ENCODE data around the gene ZNF579. TPM values are rescaled to one million over a fixed set of nuclear protein-coding genes. Genes with fewer than 3 reads are reported as not detected.
A peak's percentile ranks its signal among the peaks of the same experiment; 100 is the strongest.

Gene ZNF579
- 2.1 and 15.2 TPM in 2 replicates for total RNA-seq (ENCODE audit: low replicate concordance)

- Histone ChIP-seq H3K9ac (peak within 1 kb of the TSS; percentile 86), H3K9me3 (ENCODE audit: low read depth) (no peaks in the 10 kb centered on the region), H2AFZ (replicated peaks) (no peak within 1 kb of the TSS), H3K36me3 (no peaks in the 10 kb centered on the region), H3K4me3 (peak within 1 kb of the TSS; percentile 87), H3K4me2 (peak within 1 kb of the TSS; percentile 94), H3K27me3 (no peaks in the 10 kb centered on the region), H3K4me1 (no peaks in the 10 kb centered on the region), H3K27ac (peak within 1 kb of the TSS; percentile 70), H3K79me2 (ENCODE audit: low read depth) (peaks cover 22% of the 10 kb centered on the region), H4K20me1 (ENCODE audit: low read depth) (peaks cover 9% of the 10 kb centered on the region), H3F3A (ENCODE audit: low read depth) (peaks cover 34% of the 10 kb centered on the region)
- DNase-seq (ENCODE audit: low spot score) = peak; percentile 87
- Mint-ChIP-seq H3K4me3 (peak within 1 kb of the TSS; percentile 90), H3K36me3 (peaks cover 12% of the 10 kb centered on the region), H3K9me3 (no peaks in the 10 kb centered on the region), H3K4me1 (peaks cover 23% of the 10 kb centered on the region), H3K27ac (peak within 1 kb of the TSS; percentile 50), H3K27me3 (ENCODE audit: insufficient read depth, low read depth) (peaks cover 2% of the 10 kb centered on the region)
- no peak for TF ChIP-seq EZH2phosphoT487 (IDR thresholded peaks at IDR 0.05)
- TF ChIP-seq EZH2 (IDR thresholded peaks at IDR 0.05) = no peak
- no peak for TF ChIP-seq CTCF (IDR thresholded peaks at IDR 0.05)
Observed at GRCh38 chr19:55580628-55581144, at the start of gene ZNF579. TSS of gene ZNF579 (minus strand) at chr19:55580848. CDS start at chr19:55579639, 1,209 bp downstream.

GRCh38 chr19:55626350-55626749, 45.7 kb upstream of the ZNF579 start:
- Histone ChIP-seq H3K4me2 (no peak overlapping the region), H3K4me3 (no peak overlapping the region), H3K9ac (no peak overlapping the region), H3K79me2 (ENCODE audit: low read depth) (peaks cover 12% of the 10 kb centered on the region), H4K20me1 (ENCODE audit: low read depth) (peaks cover 12% of the 10 kb centered on the region), H2AFZ (replicated peaks) (no peak overlapping the region), H3K9me3 (ENCODE audit: low read depth) (no peaks in the 10 kb centered on the region), H3K4me1 (peaks cover 5% of the 10 kb centered on the region), H3F3A (ENCODE audit: low read depth) (peaks cover 21% of the 10 kb centered on the region), H3K36me3 (no peaks in the 10 kb centered on the region), H3K27ac (no peak overlapping the region), H3K27me3 (no peaks in the 10 kb centered on the region)
- no peak overlapping the region for H3K4me3 Mint-ChIP-seq
- no peaks in the 10 kb centered on the region for H3K9me3 Mint-ChIP-seq
- H3K4me1 Mint-ChIP-seq = peaks cover 20% of the 10 kb centered on the region
- peaks cover 2% of the 10 kb centered on the region for H3K27me3 Mint-ChIP-seq (ENCODE audit: insufficient read depth, low read depth)
- DNase-seq (ENCODE audit: low spot score) = no peak
- no peak for TF ChIP-seq EZH2 (IDR thresholded peaks at IDR 0.05)
- TF ChIP-seq EZH2phosphoT487 (IDR thresholded peaks at IDR 0.05) = no peak
- no peak for TF ChIP-seq CTCF (IDR thresholded peaks at IDR 0.05)
- H3K36me3 Mint-ChIP-seq = no peaks in the 10 kb centered on the region
- no peak overlapping the region for H3K27ac Mint-ChIP-seq

GRCh38 chr19:55625004-55625326, 44.3 kb upstream of the ZNF579 start:
- Mint-ChIP-seq H3K36me3 (peaks cover 7% of the 10 kb centered on the region), H3K27me3 (ENCODE audit: insufficient read depth, low read depth) (peaks cover 2% of the 10 kb centered on the region), H3K4me3 (peak overlapping the region; percentile 90), H3K9me3 (no peaks in the 10 kb centered on the region), H3K4me1 (peaks cover 20% of the 10 kb centered on the region), H3K27ac (peak overlapping the region; percentile 93)
- peak overlapping the region; percentile 77 for H3K4me2 ChIP-seq
- no peaks in the 10 kb centered on the region for H3K9me3 ChIP-seq (ENCODE audit: low read depth)
- no peak overlapping the region for H3K9ac ChIP-seq
- H3K27me3 ChIP-seq = no peaks in the 10 kb centered on the region
- peaks cover 21% of the 10 kb centered on the region for H3F3A ChIP-seq (ENCODE audit: low read depth)
- peaks cover 12% of the 10 kb centered on the region for H4K20me1 ChIP-seq (ENCODE audit: low read depth)
- H3K27ac ChIP-seq = no peak overlapping the region
- H3K79me2 ChIP-seq (ENCODE audit: low read depth) = peaks cover 12% of the 10 kb centered on the region
- TF ChIP-seq EZH2phosphoT487 (IDR thresholded peaks at IDR 0.05) (no peak), EZH2 (IDR thresholded peaks at IDR 0.05) (no peak), CTCF (IDR thresholded peaks at IDR 0.05) (no peak)
- no peaks in the 10 kb centered on the region for H3K36me3 ChIP-seq
- peak overlapping the region; percentile 78 for H2AFZ ChIP-seq (replicated peaks)
- H3K4me1 ChIP-seq = peaks cover 5% of the 10 kb centered on the region
- DNase-seq (ENCODE audit: low spot score) = no peak
- H3K4me3 ChIP-seq = peak overlapping the region; percentile 80

All from neural progenitor cell (in vitro differentiated cells).